ENCODE measurements around the gene AMER3.
"Not testable (repeated sequence)": the region's sequence is repeated elsewhere in the genome, so short reads cannot be mapped to it uniquely, and the experiment has no call there.

Gene AMER3

GRCh38 chr2:130755256-130756052 is at the start of gene AMER3:
Gene AMER3, plus strand, starts transcription at chr2:130755540. Its CDS starts 6,533 bp downstream, at chr2:130762073.
- no peak for FAIRE-seq

- not testable (repeated sequence) for FAIRE-seq
Measured at GRCh38 chr2:130714795-130715194, 40.5 kb upstream of the AMER3 start.

GRCh38 chr2:130720036-130720435 is 35.3 kb upstream of the AMER3 start:
- FAIRE-seq, result no peak

GRCh38 chr2:130720528-130720927 is 34.8 kb upstream of the AMER3 start:
- FAIRE-seq, result no peak

GRCh38 chr2:130724455-130724854 is 30.9 kb upstream of the AMER3 start:
- FAIRE-seq, result no peak

- FAIRE-seq, result no peak
Measured at GRCh38 chr2:130726614-130727180, 28.6 kb upstream of the AMER3 start.

GRCh38 chr2:130727286-130727924 is 27.9 kb upstream of the AMER3 start:
- FAIRE-seq, result no peak

GRCh38 chr2:130728007-130728454 is 27.3 kb upstream of the AMER3 start:
- no peak for FAIRE-seq

GRCh38 chr2:130728549-130729316 is 26.6 kb upstream of the AMER3 start, which contains the start of gene GPR148:
Gene GPR148, plus strand, starts transcription at chr2:130729070. Its CDS starts 82 bp downstream, at chr2:130729152.
- FAIRE-seq, result no peak

- FAIRE-seq, result no peak
Measured at GRCh38 chr2:130729322-130730299, 25.7 kb upstream of the AMER3 start.

GRCh38 chr2:130732257-130732656 is 23.1 kb upstream of the AMER3 start:
- FAIRE-seq, result not testable (repeated sequence)

- FAIRE-seq, result no peak
Measured at GRCh38 chr2:130735200-130735599, 20.1 kb upstream of the AMER3 start.

- FAIRE-seq, result no peak
Measured at GRCh38 chr2:130736487-130736886, 18.9 kb upstream of the AMER3 start.

GRCh38 chr2:130737592-130737991 is 17.7 kb upstream of the AMER3 start:
- no peak for FAIRE-seq

- FAIRE-seq, result no peak
Measured at GRCh38 chr2:130740671-130741070, 14.7 kb upstream of the AMER3 start.

- no peak for FAIRE-seq
Measured at GRCh38 chr2:130743278-130743677, 12.1 kb upstream of the AMER3 start.

- FAIRE-seq, result no peak
Measured at GRCh38 chr2:130744287-130745117, 10.8 kb upstream of the AMER3 start.

GRCh38 chr2:130749078-130749477 is 6.3 kb upstream of the AMER3 start:
- no peak for FAIRE-seq

GRCh38 chr2:130749641-130750040 is 5.7 kb upstream of the AMER3 start:
- no peak for FAIRE-seq

GRCh38 chr2:130754811-130755210 is 529 bp upstream of the AMER3 start:
- FAIRE-seq, result no peak
